ENCODE results near the gene RUSC2.

Gene RUSC2

GRCh38 chr9:35529161-35529823, 39.4 kb downstream of the RUSC2 start:
- TF ChIP-seq POLR2AphosphoS5 (IDR thresholded peaks at IDR 0.05; ENCODE audit: low read depth, low read length) (no peak), TAF1 (IDR thresholded peaks at IDR 0.05; ENCODE audit: borderline replicate concordance, insufficient read depth, low read length) (no peak), REST (IDR thresholded peaks at IDR 0.05; ENCODE audit: insufficient read depth in 1 of 2, low read depth in 2 of 2, low read length in 2 of 2) (no peak), FOXP2 (optimal IDR thresholded peaks at IDR 0.05; ENCODE audit: borderline replicate concordance, extremely low read depth, extremely low read length, insufficient read depth) (no peak), SIN3A (IDR thresholded peaks at IDR 0.05; ENCODE audit: borderline replicate concordance, insufficient read depth, low read length) (no peak)

- TF ChIP-seq REST (IDR thresholded peaks at IDR 0.05; ENCODE audit: insufficient read depth in 1 of 2, low read depth in 2 of 2, low read length in 2 of 2), result no peak
- TF ChIP-seq POLR2AphosphoS5 (IDR thresholded peaks at IDR 0.05; ENCODE audit: low read depth, low read length), result no peak
- no peak for TF ChIP-seq SIN3A (IDR thresholded peaks at IDR 0.05; ENCODE audit: borderline replicate concordance, insufficient read depth, low read length)
- no peak for TF ChIP-seq FOXP2 (optimal IDR thresholded peaks at IDR 0.05; ENCODE audit: borderline replicate concordance, extremely low read depth, extremely low read length, insufficient read depth)
- no peak for TF ChIP-seq TAF1 (IDR thresholded peaks at IDR 0.05; ENCODE audit: borderline replicate concordance, insufficient read depth, low read length)
These were observed 43.5 kb downstream of the RUSC2 start for GRCh38 chr9:35533398-35533797.

- TF ChIP-seq REST (IDR thresholded peaks at IDR 0.05; ENCODE audit: insufficient read depth in 1 of 2, low read depth in 2 of 2, low read length in 2 of 2), result no peak
- no peak for TF ChIP-seq SIN3A (IDR thresholded peaks at IDR 0.05; ENCODE audit: borderline replicate concordance, insufficient read depth, low read length)
- no peak for TF ChIP-seq FOXP2 (optimal IDR thresholded peaks at IDR 0.05; ENCODE audit: borderline replicate concordance, extremely low read depth, extremely low read length, insufficient read depth)
- no peak for TF ChIP-seq POLR2AphosphoS5 (IDR thresholded peaks at IDR 0.05; ENCODE audit: low read depth, low read length)
- no peak for TF ChIP-seq TAF1 (IDR thresholded peaks at IDR 0.05; ENCODE audit: borderline replicate concordance, insufficient read depth, low read length)
These were observed 48.0 kb downstream of the RUSC2 start for GRCh38 chr9:35537913-35538312.

DNA sequence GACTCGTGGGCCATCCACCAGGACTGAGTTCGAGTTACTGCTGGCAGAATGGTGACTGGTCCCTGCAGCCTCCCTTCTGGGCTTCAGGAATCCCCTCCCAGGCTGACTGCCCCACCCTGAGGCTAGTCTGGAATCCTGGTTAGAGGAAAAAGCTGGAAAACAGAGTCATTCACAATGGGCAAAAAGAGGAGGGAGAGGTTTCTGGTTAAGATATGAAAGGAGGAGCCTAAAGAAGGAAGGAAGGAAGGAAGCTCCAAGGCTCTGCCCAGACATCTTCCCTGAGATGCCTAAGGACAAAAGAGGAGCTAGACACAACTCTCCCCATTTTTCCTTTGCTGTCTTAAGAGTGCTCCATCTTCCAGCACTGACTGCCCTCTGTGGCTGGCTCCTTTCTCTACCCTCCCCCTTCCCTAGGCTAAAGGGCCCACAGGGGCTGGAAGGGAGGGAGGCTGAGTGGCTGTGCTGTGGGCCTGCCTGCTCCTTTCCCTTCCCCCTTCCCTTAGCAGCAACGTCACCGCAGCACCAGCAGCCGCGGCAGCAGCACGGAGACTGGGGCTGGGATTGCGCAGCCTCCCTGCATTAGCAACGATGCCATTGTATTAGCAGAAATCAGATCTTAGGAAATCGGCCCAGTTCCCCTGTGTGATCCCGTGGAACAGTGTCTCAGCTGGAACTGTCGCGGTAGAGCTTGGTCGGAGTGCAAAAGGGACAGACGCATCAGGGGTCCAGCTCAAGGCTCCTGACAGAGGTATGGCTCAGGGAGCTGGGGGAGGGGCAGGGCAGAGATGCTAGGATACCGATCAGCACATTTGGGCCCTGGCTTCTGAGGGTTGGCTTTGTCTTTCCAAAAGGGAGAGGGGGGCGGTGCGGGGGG, 48.7 kb downstream of the RUSC2 start:
- TF ChIP-seq TAF1 (IDR thresholded peaks at IDR 0.05; ENCODE audit: borderline replicate concordance, insufficient read depth, low read length) (0 out of 2 replicates have a peak, but pooled peaks have one; percentile 40), SIN3A (IDR thresholded peaks at IDR 0.05; ENCODE audit: borderline replicate concordance, insufficient read depth, low read length) (no peak), REST (IDR thresholded peaks at IDR 0.05; ENCODE audit: insufficient read depth in 1 of 2, low read depth in 2 of 2, low read length in 2 of 2) (no peak), FOXP2 (optimal IDR thresholded peaks at IDR 0.05; ENCODE audit: borderline replicate concordance, extremely low read depth, extremely low read length, insufficient read depth) (no peak), POLR2AphosphoS5 (IDR thresholded peaks at IDR 0.05; ENCODE audit: low read depth, low read length) (peak; percentile 71)
